ENCODE measurements around the gene BABAM2.
"Not testable (repeated sequence)": the region's sequence is repeated elsewhere in the genome, so short reads cannot be mapped to it uniquely, and the experiment has no call there.

Gene BABAM2

DNA sequence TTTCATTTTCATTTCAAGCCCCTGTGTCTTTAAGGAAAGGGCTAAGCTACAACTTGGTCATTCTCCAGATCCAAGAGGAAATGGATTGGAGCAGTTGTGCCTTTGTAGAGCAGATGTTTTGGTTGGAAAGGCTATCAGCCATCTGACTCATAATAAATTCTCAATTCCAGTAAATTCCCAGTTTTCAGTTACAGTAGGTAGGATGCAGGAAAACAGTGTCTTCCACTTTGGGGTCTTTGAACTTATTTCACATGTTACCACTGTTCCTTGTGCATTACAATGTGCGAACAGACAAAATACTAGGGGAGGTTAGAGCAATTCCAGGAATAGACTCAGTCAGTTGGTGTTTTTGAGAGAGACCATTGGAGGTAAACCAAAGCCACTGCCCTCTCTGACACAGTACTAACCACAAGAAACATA is 211.9 kb downstream of the BABAM2 start:
- no peaks in the 10 kb centered on the region for H3K4me1 ChIP-seq (ENCODE audit: control insufficient read depth, insufficient read depth, low read length)
- H3K27me3 ChIP-seq (ENCODE audit: control insufficient read depth, insufficient read depth, low read length): no peaks in the 10 kb centered on the region
- H3K4me3 ChIP-seq (ENCODE audit: low read length): no peak overlapping the region
- no peak overlapping the region for H3K9ac ChIP-seq (ENCODE audit: low read length)
- H3K36me3 ChIP-seq (ENCODE audit: control insufficient read depth, insufficient read depth, low read length): no peaks in the 10 kb centered on the region
- peak overlapping the region; percentile 48 for H3K27ac ChIP-seq (ENCODE audit: low read depth, low read length)

GRCh38 chr2:28103611-28104010 is 213.1 kb downstream of the BABAM2 start:
- Histone ChIP-seq H3K27me3 (ENCODE audit: control insufficient read depth, insufficient read depth, low read length) (no peaks in the 10 kb centered on the region), H3K9ac (ENCODE audit: low read length) (no peak overlapping the region), H3K27ac (ENCODE audit: low read depth, low read length) (no peak overlapping the region), H3K4me3 (ENCODE audit: low read length) (no peak overlapping the region), H3K36me3 (ENCODE audit: control insufficient read depth, insufficient read depth, low read length) (no peaks in the 10 kb centered on the region), H3K4me1 (ENCODE audit: control insufficient read depth, insufficient read depth, low read length) (no peaks in the 10 kb centered on the region)

GRCh38 chr2:28108143-28108542 is 217.6 kb downstream of the BABAM2 start:
- H3K4me1 ChIP-seq (ENCODE audit: control insufficient read depth, insufficient read depth, low read length): no peaks in the 10 kb centered on the region
- H3K9ac ChIP-seq (ENCODE audit: low read length): no peak overlapping the region
- no peaks in the 10 kb centered on the region for H3K36me3 ChIP-seq (ENCODE audit: control insufficient read depth, insufficient read depth, low read length)
- H3K27ac ChIP-seq (ENCODE audit: low read depth, low read length): no peak overlapping the region
- no peak overlapping the region for H3K4me3 ChIP-seq (ENCODE audit: low read length)
- no peaks in the 10 kb centered on the region for H3K27me3 ChIP-seq (ENCODE audit: control insufficient read depth, insufficient read depth, low read length)

DNA sequence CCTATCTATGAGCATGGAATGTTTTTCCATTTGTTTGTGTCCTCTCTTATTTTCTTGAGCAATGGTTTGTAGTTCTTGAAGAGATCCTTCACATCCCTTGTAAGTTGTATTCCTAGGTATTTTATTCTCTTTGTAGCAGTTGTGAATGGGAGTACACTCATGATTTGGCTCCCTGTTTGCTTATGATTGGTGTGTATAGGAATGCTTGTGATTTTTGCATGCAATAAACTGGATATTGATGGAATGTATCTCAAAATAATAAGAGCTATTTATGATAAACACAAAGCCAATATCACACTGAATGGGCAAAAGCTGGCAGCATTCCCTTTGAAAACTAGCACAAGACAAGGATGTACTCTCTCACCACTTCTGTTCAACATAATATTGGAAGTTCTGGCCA is 223.2 kb downstream of the BABAM2 start:
- H3K4me3 ChIP-seq (ENCODE audit: low read length); H3K36me3 ChIP-seq (ENCODE audit: control insufficient read depth, insufficient read depth, low read length); H3K27ac ChIP-seq (ENCODE audit: low read depth, low read length); H3K4me1 ChIP-seq (ENCODE audit: control insufficient read depth, insufficient read depth, low read length); H3K27me3 ChIP-seq (ENCODE audit: control insufficient read depth, insufficient read depth, low read length); H3K9ac ChIP-seq (ENCODE audit: low read length): not testable (repeated sequence)

DNA sequence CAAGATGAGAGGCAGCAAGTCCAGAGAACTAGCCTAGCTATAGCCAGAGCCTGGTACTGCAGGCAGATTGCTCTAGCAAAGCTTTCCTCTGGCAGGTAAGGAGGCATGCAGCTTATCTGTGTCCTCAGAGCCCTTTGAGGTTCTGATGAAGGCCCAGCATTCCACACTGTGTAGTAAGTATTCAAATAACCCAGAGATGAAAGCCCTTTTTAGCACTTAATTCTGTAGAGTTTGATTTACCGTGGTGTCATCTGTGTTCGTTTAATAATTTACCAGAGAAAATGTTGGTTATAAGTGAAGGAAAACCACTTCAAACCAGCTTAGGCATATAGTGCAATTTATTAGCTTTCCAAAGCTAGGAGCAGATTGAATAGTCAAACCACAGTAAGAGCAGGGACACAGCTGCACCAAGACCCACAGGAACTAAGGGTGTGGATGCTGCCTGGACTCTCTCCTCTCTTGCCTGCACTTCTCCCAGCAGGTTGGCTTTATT is 226.6 kb downstream of the BABAM2 start:
- H3K4me1 ChIP-seq (ENCODE audit: control insufficient read depth, insufficient read depth, low read length): no peaks in the 10 kb centered on the region
- H3K27ac ChIP-seq (ENCODE audit: low read depth, low read length): no peak overlapping the region
- H3K9ac ChIP-seq (ENCODE audit: low read length): no peak overlapping the region
- H3K4me3 ChIP-seq (ENCODE audit: low read length): no peak overlapping the region
- H3K27me3 ChIP-seq (ENCODE audit: control insufficient read depth, insufficient read depth, low read length): no peaks in the 10 kb centered on the region
- no peaks in the 10 kb centered on the region for H3K36me3 ChIP-seq (ENCODE audit: control insufficient read depth, insufficient read depth, low read length)

DNA sequence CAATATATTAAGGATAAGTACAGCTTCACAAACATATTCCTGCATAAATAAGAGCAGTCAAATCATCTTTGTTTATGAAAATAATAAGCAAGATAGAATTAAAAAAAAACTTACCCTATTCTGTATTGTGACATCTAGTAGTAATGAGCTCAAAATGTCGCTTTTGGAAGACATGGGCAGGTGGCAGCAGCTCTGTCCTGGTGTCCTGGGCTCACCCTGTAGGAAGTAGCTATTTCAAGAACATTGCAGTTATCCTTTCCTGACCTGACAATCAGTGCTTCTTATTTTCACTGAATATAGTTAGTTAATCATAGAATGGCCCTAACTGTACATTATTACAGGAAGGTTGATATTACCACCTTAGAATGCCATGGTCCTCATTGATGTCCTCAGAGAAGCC is 229.1 kb downstream of the BABAM2 start:
- Histone ChIP-seq H3K4me1 (ENCODE audit: control insufficient read depth, insufficient read depth, low read length) (no peaks in the 10 kb centered on the region), H3K9ac (ENCODE audit: low read length) (no peak overlapping the region), H3K4me3 (ENCODE audit: low read length) (no peak overlapping the region), H3K27ac (ENCODE audit: low read depth, low read length) (no peak overlapping the region), H3K27me3 (ENCODE audit: control insufficient read depth, insufficient read depth, low read length) (no peaks in the 10 kb centered on the region), H3K36me3 (ENCODE audit: control insufficient read depth, insufficient read depth, low read length) (no peaks in the 10 kb centered on the region)

- H3K27me3 ChIP-seq (ENCODE audit: control insufficient read depth, insufficient read depth, low read length): no peaks in the 10 kb centered on the region
- no peaks in the 10 kb centered on the region for H3K36me3 ChIP-seq (ENCODE audit: control insufficient read depth, insufficient read depth, low read length)
- H3K4me3 ChIP-seq (ENCODE audit: low read length): no peak overlapping the region
- no peak overlapping the region for H3K9ac ChIP-seq (ENCODE audit: low read length)
- H3K4me1 ChIP-seq (ENCODE audit: control insufficient read depth, insufficient read depth, low read length): no peaks in the 10 kb centered on the region
- no peak overlapping the region for H3K27ac ChIP-seq (ENCODE audit: low read depth, low read length)
Observed at GRCh38 chr2:28128281-28128950, 237.9 kb downstream of the BABAM2 start.

DNA sequence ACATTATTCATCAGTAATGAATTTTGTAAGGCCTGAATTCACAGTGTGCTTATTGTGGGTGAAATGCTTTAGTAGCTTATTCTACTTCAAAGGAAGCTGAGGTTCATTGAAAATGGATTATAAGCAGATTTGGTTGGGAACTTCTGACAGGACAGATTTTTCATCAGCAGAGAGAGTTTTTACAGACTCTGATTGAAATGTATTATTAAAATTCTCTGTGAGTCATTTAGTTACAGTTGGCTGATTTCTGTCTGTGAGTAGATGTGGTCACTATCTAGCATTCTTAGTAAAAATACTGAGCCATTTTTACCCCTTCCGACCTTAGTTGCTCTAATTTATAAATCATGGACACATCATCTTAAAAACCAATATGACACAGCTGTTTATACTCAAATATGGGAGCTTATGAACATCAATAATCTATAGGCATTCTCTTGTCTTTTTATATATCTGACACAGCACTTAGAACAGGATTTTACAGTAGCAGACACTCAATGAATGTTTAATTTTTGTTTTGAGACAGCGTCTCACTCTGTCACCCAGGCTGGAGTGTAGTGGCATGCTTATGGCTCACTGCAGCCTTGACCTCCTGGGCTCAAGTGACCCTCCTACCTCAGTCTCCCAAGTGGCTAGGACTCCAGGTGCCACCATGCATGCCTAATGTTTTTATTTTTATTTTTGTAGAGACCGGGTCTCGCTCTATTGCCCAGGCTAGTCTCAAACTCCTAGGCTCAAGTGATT is 239.6 kb downstream of the BABAM2 start:
- H3K4me3 ChIP-seq (ENCODE audit: low read length): no peak overlapping the region
- no peaks in the 10 kb centered on the region for H3K4me1 ChIP-seq (ENCODE audit: control insufficient read depth, insufficient read depth, low read length)
- H3K9ac ChIP-seq (ENCODE audit: low read length): no peak overlapping the region
- no peaks in the 10 kb centered on the region for H3K27me3 ChIP-seq (ENCODE audit: control insufficient read depth, insufficient read depth, low read length)
- H3K36me3 ChIP-seq (ENCODE audit: control insufficient read depth, insufficient read depth, low read length): no peaks in the 10 kb centered on the region
- no peak overlapping the region for H3K27ac ChIP-seq (ENCODE audit: low read depth, low read length)

- Histone ChIP-seq H3K27ac (ENCODE audit: low read depth, low read length) (no peak overlapping the region), H3K9ac (ENCODE audit: low read length) (no peak overlapping the region)
Observed at GRCh38 chr2:28133778-28134177, 243.2 kb downstream of the BABAM2 start.

DNA sequence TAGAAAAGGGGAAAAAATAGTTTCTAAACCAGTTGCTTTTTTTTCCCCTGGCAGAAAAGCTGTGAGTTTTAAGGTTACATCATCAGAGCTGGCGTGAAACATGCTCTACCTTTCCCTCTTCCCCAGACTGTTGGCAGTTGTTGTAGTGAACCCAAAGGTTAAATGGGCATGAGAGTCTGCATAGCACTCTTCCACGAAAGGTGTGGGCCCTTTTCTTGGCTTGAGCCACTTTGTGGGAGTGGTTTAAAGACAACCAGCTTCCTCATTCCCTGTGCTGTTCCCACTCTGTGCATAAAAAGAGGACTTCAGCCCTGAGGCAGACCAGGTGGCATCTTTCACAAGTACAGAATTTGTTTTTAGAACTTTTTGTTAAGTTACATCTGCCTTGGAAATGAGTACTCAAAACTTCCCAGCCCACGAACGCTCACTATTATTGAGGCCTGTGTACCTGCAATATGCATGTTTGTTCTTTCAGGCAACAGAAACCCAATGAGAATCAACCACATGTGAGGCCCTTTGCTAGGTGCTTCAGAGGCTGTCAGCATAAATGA is 243.8 kb downstream of the BABAM2 start:
- peak overlapping the region; percentile 2 for H3K27ac ChIP-seq (ENCODE audit: low read depth, low read length)
- no peaks in the 10 kb centered on the region for H3K36me3 ChIP-seq (ENCODE audit: control insufficient read depth, insufficient read depth, low read length)
- H3K4me3 ChIP-seq (ENCODE audit: low read length): no peak overlapping the region
- no peaks in the 10 kb centered on the region for H3K27me3 ChIP-seq (ENCODE audit: control insufficient read depth, insufficient read depth, low read length)
- peaks cover 10% of the 10 kb centered on the region for H3K4me1 ChIP-seq (ENCODE audit: control insufficient read depth, insufficient read depth, low read length)
- no peak overlapping the region for H3K9ac ChIP-seq (ENCODE audit: low read length)

More at GRCh38 chr2:28133778-28134177, 243.2 kb downstream of the BABAM2 start:
- H3K4me1 ChIP-seq (ENCODE audit: control insufficient read depth, insufficient read depth, low read length): peaks cover 10% of the 10 kb centered on the region
- H3K27me3 ChIP-seq (ENCODE audit: control insufficient read depth, insufficient read depth, low read length): no peaks in the 10 kb centered on the region
- H3K4me3 ChIP-seq (ENCODE audit: low read length): no peak overlapping the region
- H3K36me3 ChIP-seq (ENCODE audit: control insufficient read depth, insufficient read depth, low read length): no peaks in the 10 kb centered on the region

- no peaks in the 10 kb centered on the region for H3K27me3 ChIP-seq (ENCODE audit: control insufficient read depth, insufficient read depth, low read length)
- H3K4me3 ChIP-seq (ENCODE audit: low read length): no peak overlapping the region
- H3K36me3 ChIP-seq (ENCODE audit: control insufficient read depth, insufficient read depth, low read length): no peaks in the 10 kb centered on the region
- peak overlapping the region; percentile 2 for H3K27ac ChIP-seq (ENCODE audit: low read depth, low read length)
- peaks cover 10% of the 10 kb centered on the region for H3K4me1 ChIP-seq (ENCODE audit: control insufficient read depth, insufficient read depth, low read length)
- no peak overlapping the region for H3K9ac ChIP-seq (ENCODE audit: low read length)
Observed at GRCh38 chr2:28134857-28135256, 244.3 kb downstream of the BABAM2 start.

GRCh38 chr2:28135324-28135723 is 244.8 kb downstream of the BABAM2 start:
- Histone ChIP-seq H3K4me3 (ENCODE audit: low read length) (no peak overlapping the region), H3K4me1 (ENCODE audit: control insufficient read depth, insufficient read depth, low read length) (peaks cover 10% of the 10 kb centered on the region), H3K27me3 (ENCODE audit: control insufficient read depth, insufficient read depth, low read length) (no peaks in the 10 kb centered on the region), H3K27ac (ENCODE audit: low read depth, low read length) (no peak overlapping the region), H3K9ac (ENCODE audit: low read length) (no peak overlapping the region), H3K36me3 (ENCODE audit: control insufficient read depth, insufficient read depth, low read length) (no peaks in the 10 kb centered on the region)
